SJSA1 (cell line): ENCODE results near the gene ETNK2. TPM values are rescaled to one million over a fixed set of nuclear protein-coding genes. Genes with fewer than 3 reads are reported as not detected.

Source experiments
- DNase-seq, 2 experiments: peaks; one replicate each; pipeline ENCODE4 v3.0.0-alpha.2; 2015 to 2020; ENCODE audit warnings: low spot score in 2 of 2, low read depth in 1 of 2
- H3K27ac ChIP-seq: fragments of 250-450 bp; sonication (Bioruptor Pico); 2 replicates; pipeline ENCODE4 v1.5.1; 2020; ENCODE audit warnings: mild to moderate bottlenecking, moderate library complexity
- H3K27me3 ChIP-seq: fragments of 250-450 bp; sonication (Bioruptor Pico); replicated peaks from 2 replicates; pipeline ENCODE4 v1.5.1; 2020; ENCODE audit warnings: mild to moderate bottlenecking, moderate library complexity
- H3K36me3 ChIP-seq: fragments of 250-450 bp; sonication (Bioruptor Pico); 2 replicates; pipeline ENCODE4 v1.5.1; 2020; ENCODE audit warnings: mild to moderate bottlenecking
- H3K4me1 ChIP-seq: fragments of 250-450 bp; sonication (Bioruptor Pico); replicated peaks from 2 replicates; pipeline ENCODE4 v1.6.1; 2021; ENCODE audit warnings: mild to moderate bottlenecking
- H3K4me3 ChIP-seq: fragments of 250-450 bp; sonication (Bioruptor Pico); 2 replicates; pipeline ENCODE4 v1.5.1; 2020; ENCODE audit warnings: mild to moderate bottlenecking
- H3K9me3 ChIP-seq: fragments of 250-450 bp; sonication (Bioruptor Pico); replicated peaks from 2 replicates; pipeline ENCODE4 v1.5.1; 2020; ENCODE audit warnings: mild to moderate bottlenecking
- total RNA-seq: library from RNA; depleted of rRNA; stranded (reverse); fragments of >200 nt; shearing (Covaris generic); gene quantifications from 2 replicates; pipeline ENCODE4 v1.2.3, GENCODE V29; 2014; rRNA removed

ETNK2 gene
- total RNA-seq: 22.2 and 22.3 TPM in 2 replicates

GRCh38 chr1:204151552-204152309 is at the start of gene ETNK2:
ETNK2 (minus strand) TSS chr1:204152044; CDS start chr1:204151852, 192 bp downstream.
- peak; percentile 60 to 74 for DNase-seq
- Histone ChIP-seq H3K36me3 (peaks cover 3% of the 10 kb centered on the region; the same call in 1 of the 2 replicates), H3K27ac (no peak within 1 kb of the TSS), H3K4me1 (peaks cover 17% of the 10 kb centered on the region), H3K4me3 (peak within 1 kb of the TSS; percentile 90), H3K27me3 (no peaks in the 10 kb centered on the region), H3K9me3 (no peaks in the 10 kb centered on the region)

GRCh38 chr1:204201348-204202040 is 49.6 kb upstream of the ETNK2 start:
- no peak for DNase-seq
- H3K4me1 ChIP-seq: peaks cover 34% of the 10 kb centered on the region
- no peak overlapping the region for H3K27ac ChIP-seq
- H3K36me3 ChIP-seq: no peaks in the 10 kb centered on the region
- H3K27me3 ChIP-seq: no peaks in the 10 kb centered on the region
- H3K9me3 ChIP-seq: no peaks in the 10 kb centered on the region
- no peak overlapping the region for H3K4me3 ChIP-seq

- Histone ChIP-seq H3K27me3 (no peaks in the 10 kb centered on the region), H3K9me3 (no peaks in the 10 kb centered on the region), H3K4me1 (peaks cover 48% of the 10 kb centered on the region), H3K4me3 (no peak overlapping the region), H3K36me3 (no peaks in the 10 kb centered on the region; the same call in 1 of the 2 replicates), H3K27ac (peak overlapping the region; percentile 91)
- no peak for DNase-seq
These were observed 47.7 kb upstream of the ETNK2 start for GRCh38 chr1:204199579-204199978.

GRCh38 chr1:204198348-204199340 is 46.8 kb upstream of the ETNK2 start:
- H3K27me3 ChIP-seq: no peaks in the 10 kb centered on the region
- no peak overlapping the region for H3K4me3 ChIP-seq
- H3K4me1 ChIP-seq: peaks cover 48% of the 10 kb centered on the region
- no peaks in the 10 kb centered on the region for H3K9me3 ChIP-seq
- DNase-seq: peak; percentile 71 to 79
- no peaks in the 10 kb centered on the region; the same call in 1 of the 2 replicates for H3K36me3 ChIP-seq
- H3K27ac ChIP-seq: peak overlapping the region; percentile 91

- Histone ChIP-seq H3K4me3 (no peak overlapping the region; the same call in 1 of the 2 replicates), H3K9me3 (no peaks in the 10 kb centered on the region), H3K27me3 (no peaks in the 10 kb centered on the region), H3K27ac (peak overlapping the region; percentile 91), H3K4me1 (peaks cover 48% of the 10 kb centered on the region), H3K36me3 (peaks cover 6% of the 10 kb centered on the region; the same call in 1 of the 2 replicates)
- DNase-seq: no peak
These were observed 45.2 kb upstream of the ETNK2 start for GRCh38 chr1:204197068-204197467.

GRCh38 chr1:204196068-204196795 is 44.4 kb upstream of the ETNK2 start, which contains the start of gene KISS1:
KISS1 (minus strand) TSS chr1:204196491; CDS start chr1:204192876, 3,615 bp downstream.
- Histone ChIP-seq H3K4me1 (peaks cover 48% of the 10 kb centered on the region), H3K27me3 (no peaks in the 10 kb centered on the region), H3K27ac (peak within 1 kb of the TSS; percentile 91), H3K9me3 (no peaks in the 10 kb centered on the region), H3K4me3 (peak within 1 kb of the TSS; percentile 39), H3K36me3 (peaks cover 13% of the 10 kb centered on the region)
- DNase-seq: peak; percentile 50 to 61

- no peak overlapping the region for H3K4me3 ChIP-seq
- DNase-seq: no peak
- no peak overlapping the region for H3K27ac ChIP-seq
- H3K27me3 ChIP-seq: no peaks in the 10 kb centered on the region
- H3K9me3 ChIP-seq: no peaks in the 10 kb centered on the region
- H3K4me1 ChIP-seq: peaks cover 47% of the 10 kb centered on the region
- peaks cover 17% of the 10 kb centered on the region for H3K36me3 ChIP-seq
These were observed 42.9 kb upstream of the ETNK2 start for GRCh38 chr1:204194771-204195170.

GRCh38 chr1:204194080-204194479 is 42.2 kb upstream of the ETNK2 start:
- H3K36me3 ChIP-seq: peaks cover 17% of the 10 kb centered on the region
- H3K4me1 ChIP-seq: peaks cover 40% of the 10 kb centered on the region

GRCh38 chr1:204192589-204193352 is 40.9 kb upstream of the ETNK2 start:
- no peaks in the 10 kb centered on the region for H3K27me3 ChIP-seq
- H3K27ac ChIP-seq: no peak overlapping the region

More at GRCh38 chr1:204194080-204194479, 42.2 kb upstream of the ETNK2 start:
- H3K4me3 ChIP-seq: no peak overlapping the region
- no peak overlapping the region for H3K27ac ChIP-seq
- DNase-seq: no peak
- H3K27me3 ChIP-seq: no peaks in the 10 kb centered on the region
- no peaks in the 10 kb centered on the region for H3K9me3 ChIP-seq

GRCh38 chr1:204192046-204192445 is 40.2 kb upstream of the ETNK2 start:
- no peak for DNase-seq
- no peaks in the 10 kb centered on the region for H3K27me3 ChIP-seq
- H3K4me1 ChIP-seq: peaks cover 19% of the 10 kb centered on the region
- H3K4me3 ChIP-seq: no peak overlapping the region
- H3K27ac ChIP-seq: no peak overlapping the region
- no peaks in the 10 kb centered on the region for H3K9me3 ChIP-seq
- peaks cover 17% of the 10 kb centered on the region for H3K36me3 ChIP-seq

More at GRCh38 chr1:204192589-204193352, 40.9 kb upstream of the ETNK2 start:
- DNase-seq: no peak
- H3K4me3 ChIP-seq: no peak overlapping the region
- no peaks in the 10 kb centered on the region for H3K9me3 ChIP-seq
- H3K36me3 ChIP-seq: peaks cover 17% of the 10 kb centered on the region
- H3K4me1 ChIP-seq: peaks cover 27% of the 10 kb centered on the region

GRCh38 chr1:204191456-204191855 is 39.6 kb upstream of the ETNK2 start:
- no peak overlapping the region for H3K27ac ChIP-seq
- peaks cover 17% of the 10 kb centered on the region for H3K36me3 ChIP-seq
- H3K9me3 ChIP-seq: no peaks in the 10 kb centered on the region
- DNase-seq: no peak
- no peak overlapping the region for H3K4me3 ChIP-seq
- H3K27me3 ChIP-seq: no peaks in the 10 kb centered on the region
- peaks cover 14% of the 10 kb centered on the region for H3K4me1 ChIP-seq
